Bone marrow (tissue), 2 donors: ENCODE measurements around the gene ZNRF2.

Source experiments
- DNase-seq, 2 donors: peaks; one replicate each; lab custom pipeline; 2025; lab: John Stamatoyannopoulos, UW

Gene ZNRF2

DNA sequence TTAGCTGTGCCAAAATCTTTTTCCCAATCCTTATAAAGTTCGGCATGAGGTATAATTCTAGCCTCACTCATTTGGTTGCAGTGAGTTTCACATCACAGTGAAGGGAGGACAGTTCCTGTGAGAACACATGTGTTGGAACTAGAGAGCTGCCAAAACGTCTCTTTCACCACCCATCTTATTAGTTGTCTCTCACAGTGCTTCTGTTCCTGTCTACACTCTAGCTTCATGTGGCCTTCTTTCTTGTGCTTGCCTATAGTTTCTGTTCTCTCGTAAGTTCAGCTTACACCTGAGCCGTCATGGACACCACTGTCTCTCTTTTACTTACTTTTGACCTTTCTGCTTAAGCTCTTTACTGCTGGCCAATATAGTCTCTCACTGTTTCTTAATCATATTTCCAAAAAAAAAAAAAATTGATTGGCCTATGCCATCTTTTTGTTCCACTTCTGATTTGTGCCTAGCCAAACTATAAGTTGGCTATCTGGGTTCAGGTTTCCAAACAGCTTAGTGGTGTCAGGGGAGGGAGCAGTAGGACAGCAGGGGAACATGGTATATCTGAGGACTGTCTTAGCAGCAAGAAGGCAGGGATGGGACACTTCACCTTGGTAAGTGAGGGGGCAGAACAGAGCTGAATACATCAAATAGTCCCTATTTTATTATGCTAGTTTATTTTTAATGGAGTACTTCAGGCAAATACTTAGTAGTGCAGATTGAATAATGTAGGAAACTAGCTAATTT, 38.0 kb downstream of the ZNRF2 start:
- DNase-seq: no peak

DNA sequence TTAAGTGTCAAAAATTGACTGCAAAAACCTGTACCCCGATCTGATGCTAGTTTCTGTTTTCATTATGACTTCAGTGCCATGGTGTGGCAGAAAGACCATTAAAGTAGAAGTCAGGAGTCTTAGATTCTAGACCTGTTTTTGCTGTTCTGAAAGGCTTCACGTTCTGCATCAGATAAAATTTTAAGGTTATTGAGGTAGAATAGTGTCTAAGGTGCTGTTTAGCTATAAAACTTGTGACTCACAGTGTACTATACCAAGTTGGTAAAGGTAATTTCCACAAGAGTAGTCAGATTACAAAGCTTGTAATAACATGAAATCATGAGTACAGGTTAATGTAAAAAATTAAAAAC, 38.6 kb downstream of the ZNRF2 start:
- peak in 1 of 2 donors; percentile 51 for DNase-seq

DNA sequence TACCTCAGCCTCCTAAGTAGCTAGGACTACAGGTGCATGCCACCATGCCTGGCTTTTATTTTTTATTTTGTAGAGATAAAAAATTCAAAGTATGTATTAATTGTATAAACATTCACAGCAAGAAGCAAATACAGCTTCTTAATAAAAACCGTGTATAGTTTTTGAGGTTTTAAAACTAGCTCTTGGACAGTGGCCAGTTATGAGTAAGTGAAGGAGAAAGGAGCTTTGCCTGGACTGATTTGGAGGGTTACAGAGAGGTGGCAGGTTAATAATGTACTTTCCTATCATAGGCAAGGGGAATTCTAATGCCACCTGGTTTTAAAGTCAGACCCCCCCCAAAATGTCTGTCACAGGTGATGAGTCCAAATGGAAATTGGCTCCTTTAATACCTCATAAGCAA, 43.4 kb downstream of the ZNRF2 start:
- DNase-seq: no peak

DNA sequence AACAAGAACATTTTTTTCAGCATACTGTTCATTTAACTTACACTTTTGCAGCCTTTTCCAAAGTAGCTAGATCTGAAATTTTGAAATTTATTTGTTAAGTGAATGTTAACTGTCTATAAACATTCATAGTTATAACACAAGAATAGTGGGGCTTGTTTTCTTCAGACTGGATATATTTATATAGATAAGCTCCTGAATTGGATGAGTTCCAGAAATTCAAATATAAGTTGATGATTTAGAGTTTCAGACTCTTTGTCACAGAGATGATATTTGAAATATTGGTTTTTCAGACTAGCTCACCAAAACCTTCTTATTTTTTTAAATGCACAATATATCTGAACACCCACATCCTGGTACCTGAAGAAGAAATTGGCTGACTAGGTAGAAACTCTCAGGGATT, 44.0 kb downstream of the ZNRF2 start:
- DNase-seq: no peak

DNA sequence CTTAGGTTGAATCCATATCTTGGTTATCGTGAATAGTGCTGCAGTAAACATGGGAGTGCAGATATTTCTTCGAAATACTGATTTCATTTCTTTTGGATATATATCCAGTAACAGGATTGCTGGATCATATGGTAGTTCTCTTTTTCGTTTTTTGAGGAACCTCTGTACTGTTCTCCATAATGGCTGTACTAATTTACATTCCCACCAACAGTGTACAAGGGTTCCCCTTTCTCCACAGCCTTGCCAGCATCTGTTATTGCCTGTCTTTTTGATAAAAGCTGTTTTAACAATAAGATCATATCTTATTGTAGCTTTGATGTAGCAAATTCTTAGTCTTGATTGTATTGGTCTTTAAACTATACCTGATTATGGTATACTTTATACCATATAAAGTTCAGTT, 45.3 kb downstream of the ZNRF2 start:
- DNase-seq: peak in 1 of 2 donors; percentile 34

DNA sequence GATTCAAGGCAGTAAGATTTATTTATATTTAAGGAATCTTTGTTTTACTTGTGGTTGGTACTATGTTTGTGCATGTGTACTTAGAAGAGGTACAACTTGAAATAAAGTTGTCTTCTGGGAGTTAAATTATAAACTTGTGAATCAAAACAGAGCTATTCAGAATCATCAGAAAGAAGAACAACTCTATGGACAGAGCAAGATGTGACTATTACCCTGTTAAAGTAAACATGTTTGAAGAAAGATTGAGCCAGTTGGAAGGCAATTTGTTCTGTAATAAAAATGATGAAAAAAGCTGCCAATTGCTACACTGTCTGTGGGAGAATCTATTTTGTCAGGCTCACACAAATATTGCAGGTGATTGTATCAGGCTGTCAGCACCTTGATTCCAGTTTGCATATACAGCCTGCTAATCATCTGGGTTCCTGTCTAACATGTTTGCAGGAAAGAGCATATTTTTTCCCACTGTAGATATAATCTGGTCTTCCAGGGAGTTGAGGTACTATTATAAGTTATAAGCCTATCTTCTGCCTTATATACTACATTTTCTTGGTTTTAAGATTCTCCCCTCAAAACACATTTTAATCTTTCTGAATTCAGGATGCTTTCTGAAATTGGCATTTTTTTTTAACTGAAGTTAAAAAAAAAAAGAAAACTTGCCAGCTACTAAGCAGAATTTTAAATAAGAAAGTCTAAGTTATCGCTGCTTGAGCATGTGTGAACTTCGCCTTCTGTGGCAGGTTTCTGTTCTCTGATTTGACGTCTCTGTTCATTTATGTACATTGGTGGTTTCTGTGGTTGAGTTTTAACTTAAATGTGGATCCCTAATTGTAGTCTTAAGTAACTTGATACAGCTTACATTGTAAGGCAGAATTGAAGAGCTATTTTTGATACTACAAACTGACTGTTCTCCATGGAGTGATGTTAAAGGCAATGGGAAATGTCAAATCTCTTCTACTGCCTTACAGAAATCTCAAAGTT, 46.0 kb downstream of the ZNRF2 start:
- no peak for DNase-seq

DNA sequence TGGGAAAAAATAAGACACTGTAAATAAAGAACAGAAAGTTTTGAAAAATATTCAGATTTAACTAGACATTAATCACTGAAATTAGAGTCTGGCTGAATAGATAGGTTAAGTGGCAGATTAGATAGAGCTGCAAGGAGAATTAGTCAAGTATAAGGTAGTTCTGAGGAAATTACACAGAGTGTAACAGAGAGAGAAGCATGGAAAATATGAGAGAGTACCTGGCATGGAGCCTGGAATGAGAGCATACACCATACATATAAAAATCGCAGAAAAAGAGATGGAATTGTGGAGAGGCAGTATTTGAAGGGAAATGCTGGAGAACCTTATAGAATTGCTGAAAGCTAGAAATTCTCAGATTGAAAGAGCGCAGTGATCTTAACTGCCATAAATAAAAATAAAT, 46.9 kb downstream of the ZNRF2 start:
- DNase-seq: no peak

DNA sequence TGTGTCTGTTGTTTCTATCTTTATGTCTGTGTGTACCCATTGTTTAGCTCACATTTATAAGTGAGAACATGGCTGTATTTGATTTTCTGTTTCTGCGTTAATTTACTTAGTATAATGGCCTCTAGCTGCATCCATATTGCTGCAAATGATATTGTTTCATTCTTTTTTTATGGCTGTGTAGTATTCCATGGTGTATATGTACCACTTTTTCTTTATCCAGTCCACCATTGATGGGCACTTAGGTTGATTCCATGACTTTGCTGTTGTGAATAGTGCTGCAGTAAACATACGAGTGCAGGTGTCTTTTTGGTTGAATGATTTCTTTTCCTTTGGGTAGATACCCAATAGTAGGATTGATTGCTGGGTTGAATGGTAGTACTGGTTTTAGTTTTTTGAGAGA, 48.2 kb downstream of the ZNRF2 start:
- DNase-seq: no peak

DNA sequence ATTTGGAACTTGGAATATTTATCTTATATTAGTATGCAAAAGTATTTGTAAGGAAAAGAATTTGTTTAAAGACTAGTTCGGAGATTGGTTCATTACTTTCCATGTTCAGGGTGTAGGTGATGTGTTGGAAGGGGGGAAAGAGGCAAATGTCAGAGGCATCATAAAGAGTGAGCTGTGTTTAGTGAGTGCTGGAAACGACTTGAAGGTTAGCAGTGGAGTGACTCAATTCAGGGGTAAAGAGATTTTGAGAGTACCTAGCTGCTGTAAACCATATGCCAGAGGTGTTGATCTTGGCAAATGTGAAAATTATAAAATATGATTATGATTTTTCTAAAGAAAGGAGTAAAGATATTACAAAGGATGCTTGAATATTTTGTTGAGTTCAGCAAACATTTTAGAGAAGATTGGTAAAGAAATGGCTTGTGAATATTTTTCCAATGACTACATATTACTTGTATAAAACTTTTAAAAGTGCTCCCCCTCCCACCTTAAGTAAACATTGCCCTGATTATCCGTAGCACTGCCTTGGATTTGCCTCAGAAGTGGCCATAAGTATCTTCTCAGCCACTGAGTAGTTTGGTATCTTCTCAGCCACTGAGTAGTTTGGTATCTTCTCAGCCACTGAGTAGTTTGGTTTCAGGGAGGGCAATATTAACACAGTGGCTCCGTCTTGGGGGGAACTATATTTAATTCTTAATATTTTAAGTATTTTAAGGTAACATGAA, 51.5 kb downstream of the ZNRF2 start:
- no peak for DNase-seq

DNA sequence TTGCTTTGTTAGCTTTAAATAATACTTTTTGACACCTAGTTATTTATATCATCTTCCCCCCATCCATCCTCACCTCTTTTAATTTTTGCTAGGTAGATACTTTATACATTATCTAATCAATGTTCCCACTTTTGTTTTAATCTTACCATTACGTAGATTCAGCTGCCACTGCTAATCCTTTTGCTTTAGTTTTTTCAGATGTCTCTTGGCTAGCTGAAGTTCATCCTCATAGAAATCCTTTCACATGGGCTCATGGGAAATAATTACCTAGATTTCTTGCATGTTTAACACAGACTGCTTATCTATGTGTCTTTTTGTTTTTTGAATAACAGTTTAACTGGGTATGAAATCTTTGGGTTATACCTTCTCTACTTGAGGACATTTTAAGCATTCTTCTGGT, 60.1 kb downstream of the ZNRF2 start:
- no peak for DNase-seq

DNA sequence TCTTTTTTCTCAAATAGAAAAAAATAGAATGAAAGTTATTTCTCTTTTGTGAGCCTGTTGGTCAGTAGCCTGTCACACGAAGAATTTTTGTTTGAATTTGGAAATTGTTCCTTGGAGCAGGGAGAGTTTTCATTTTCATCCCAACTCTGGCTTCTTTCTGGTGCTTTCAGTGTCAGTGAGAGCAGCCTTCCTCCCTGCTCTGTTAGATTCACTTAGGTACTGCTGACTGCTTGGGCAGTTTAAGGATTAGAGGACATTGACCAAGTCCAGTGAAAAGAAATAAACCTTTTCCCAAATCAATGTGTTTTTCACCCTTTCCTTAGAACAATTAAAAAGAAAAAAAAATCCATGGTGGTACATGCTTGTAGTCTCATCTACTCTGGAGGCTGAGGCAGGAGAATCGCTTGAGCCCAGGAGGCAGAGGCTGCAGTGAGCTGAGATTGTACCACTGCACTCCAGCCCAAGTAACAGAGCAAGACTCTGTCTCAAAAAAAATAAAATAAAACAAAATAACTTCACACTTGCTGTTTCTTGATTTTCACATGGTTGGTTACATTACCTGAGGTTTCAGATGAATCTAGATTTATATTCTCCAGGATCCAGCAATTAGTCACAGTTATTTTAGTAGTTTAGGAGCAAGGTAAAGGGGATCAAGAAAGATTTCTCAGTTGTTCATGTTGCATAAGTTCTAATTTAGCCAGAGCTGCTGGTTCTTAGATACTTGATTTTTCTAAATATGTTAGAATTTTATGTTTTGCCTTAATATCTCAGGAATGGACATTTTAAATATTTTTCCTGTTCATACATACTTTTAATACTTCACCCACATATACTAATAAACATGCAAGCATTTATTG, 63.1 kb downstream of the ZNRF2 start:
- no peak for DNase-seq

DNA sequence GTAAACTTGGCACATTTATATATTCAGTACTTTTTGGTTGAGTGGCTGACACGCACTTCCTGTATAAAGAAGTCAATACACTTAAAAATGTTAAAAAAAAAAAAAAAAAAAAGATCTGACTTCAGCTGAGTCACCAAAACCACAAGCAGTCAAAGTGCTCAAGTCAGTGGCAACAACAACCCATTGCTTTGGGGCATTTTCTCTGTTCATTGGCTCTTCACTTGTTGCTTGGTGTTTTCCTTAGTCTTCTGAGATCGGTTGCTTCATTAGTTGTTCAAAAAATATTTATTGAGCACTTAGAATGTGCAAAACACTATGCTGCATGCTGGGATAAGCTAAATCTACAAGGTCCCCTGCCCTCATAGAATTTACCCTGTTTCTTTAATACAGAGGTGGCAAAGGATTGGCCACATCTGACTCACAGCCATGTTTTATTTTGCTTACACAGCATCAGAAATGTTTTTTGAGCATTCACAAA, 63.7 kb downstream of the ZNRF2 start:
- DNase-seq: peak in 1 of 2 donors; percentile 89

DNA sequence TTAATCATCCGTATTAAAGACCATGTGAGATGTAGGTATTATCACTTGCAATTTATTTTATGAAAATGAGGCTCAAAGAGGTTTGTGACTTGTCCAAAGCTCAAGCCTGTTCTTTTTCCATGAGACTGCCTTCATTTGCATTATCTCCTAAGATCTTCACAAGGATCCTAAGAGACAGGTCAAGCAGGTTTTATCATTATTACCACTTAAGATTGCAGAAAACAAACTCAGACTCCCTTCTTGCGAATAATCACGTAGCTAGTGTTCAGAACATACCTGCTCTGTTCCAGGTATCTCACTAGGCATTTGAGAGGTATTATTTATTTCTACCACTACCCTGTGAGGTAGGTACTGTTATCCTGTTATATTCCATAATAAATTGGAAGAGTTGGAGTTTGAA, 64.8 kb downstream of the ZNRF2 start:
- DNase-seq: no peak

DNA sequence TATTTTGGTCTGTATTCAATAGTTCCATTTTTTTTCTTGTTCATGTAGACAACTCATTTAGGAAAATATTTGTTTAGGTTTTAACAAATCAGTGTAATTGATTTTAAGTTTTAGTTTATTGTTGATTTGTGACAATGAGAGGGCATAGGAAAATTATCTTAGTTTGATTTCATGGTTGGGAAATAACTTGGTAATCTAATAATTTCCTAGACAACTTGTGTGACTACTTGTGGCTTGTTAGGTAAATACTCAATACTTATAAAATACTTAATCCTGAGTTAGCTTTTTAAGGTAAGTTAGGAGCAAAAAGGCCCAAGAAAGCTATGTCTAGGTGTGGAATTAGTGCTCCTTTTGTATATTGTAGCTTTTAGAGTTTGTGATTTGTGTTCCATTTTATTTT, 65.4 kb downstream of the ZNRF2 start:
- DNase-seq: no peak

DNA sequence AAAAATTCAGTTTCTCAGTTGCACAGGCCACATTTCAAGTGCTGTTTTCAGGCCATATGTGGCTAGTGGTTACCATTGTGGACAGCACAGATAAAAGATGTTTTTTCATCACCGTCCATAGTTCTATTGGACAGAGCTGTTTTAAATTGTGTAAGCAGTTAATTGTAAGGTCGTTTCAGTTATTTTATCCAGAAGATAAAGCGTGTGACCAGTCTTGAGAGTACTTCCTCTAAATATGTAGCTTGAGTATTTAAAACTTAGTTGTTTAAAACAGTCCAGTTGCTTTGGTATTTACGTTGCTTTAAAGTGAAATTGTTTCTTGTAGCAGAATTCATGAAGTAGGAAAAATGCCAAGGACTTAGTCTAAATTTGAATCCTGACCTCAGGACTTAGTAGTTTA, 66.9 kb downstream of the ZNRF2 start:
- peak in 1 of 2 donors; percentile 43 for DNase-seq

DNA sequence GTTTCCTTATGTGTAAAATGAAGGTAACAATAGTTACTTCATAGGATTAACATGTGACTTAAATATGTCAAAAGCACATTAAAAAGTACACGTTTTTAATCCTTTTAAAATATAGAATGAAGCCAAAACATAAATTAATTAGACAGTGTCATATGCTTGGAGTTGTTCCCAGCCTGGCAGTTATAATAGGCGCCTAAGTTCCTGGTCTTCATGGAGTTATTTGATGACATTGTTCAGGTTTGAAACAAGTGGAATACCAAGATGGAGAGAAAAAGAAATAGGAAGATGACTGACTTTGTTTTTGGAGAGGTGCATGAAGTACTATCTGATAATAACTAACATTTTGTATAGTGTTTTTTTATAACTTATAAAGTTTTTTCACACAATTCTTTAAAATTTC, 67.3 kb downstream of the ZNRF2 start:
- DNase-seq: no peak

DNA sequence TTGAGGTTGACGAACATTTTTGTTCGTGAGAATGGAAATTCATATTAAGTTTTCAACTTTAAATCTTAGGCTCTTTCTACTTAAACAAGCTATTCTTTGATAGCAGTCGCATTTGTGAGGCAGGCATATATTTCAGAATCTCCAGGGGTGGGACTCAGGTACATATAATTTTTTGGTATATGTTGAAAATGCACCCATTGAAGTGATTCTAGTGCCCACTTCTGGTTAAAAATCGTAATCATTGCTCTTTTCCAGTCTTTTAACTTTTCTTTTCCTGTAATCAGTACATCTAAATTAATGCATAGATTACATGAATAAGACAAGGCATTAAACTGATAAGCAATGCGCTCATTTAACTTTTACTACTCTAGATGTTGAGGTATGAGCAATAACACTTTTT, 67.8 kb downstream of the ZNRF2 start:
- DNase-seq: no peak

DNA sequence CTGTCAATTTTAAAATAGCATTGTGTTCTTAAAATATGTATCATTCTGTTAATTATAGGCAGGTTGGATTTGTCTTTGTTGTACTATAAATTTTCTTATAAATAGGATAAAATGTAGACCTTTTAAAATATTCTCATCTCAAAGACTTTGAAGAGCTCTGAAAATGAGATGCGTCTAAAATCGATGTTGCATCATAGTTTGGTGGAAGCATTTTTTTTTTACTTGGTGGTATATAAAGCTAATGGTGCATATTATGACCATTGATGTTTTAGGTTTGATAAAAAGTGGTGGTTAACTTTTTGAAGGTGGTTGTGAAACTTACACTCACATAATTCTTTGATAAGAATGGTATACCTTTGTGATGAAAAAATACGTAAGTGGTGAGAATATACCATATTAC, 69.1 kb downstream of the ZNRF2 start:
- no peak for DNase-seq

DNA sequence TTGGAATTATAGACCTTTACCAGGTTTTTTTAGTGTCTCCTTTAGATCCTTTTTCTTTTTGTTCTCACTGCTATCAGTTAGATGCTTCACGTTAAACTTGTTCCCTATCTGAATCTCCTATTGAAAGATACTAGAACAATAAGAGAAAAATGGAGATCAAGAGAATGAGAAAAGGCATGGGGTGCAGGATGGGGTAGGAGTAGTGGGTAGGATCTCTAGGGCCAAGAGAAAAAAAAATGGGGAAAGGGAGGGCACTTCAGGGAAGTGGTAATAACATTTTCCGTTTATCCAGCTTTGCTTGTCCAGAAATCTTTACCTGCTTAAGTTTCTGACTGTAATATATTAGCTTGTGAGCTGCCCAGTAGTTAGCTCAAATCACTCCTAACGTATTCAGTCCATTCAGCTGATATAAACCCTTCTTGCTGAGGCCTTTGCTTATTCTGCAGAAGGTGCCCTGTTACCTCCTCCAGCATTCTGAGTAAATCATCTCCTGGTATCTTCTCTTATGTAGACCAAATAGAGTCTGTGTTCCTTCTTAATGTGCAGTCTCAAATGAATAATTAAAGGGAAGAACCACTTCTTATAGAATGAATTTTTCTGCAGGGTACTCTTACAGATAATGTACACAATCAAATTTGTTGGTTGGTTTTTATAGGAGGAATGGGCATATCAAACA, 69.7 kb downstream of the ZNRF2 start:
- DNase-seq: no peak

DNA sequence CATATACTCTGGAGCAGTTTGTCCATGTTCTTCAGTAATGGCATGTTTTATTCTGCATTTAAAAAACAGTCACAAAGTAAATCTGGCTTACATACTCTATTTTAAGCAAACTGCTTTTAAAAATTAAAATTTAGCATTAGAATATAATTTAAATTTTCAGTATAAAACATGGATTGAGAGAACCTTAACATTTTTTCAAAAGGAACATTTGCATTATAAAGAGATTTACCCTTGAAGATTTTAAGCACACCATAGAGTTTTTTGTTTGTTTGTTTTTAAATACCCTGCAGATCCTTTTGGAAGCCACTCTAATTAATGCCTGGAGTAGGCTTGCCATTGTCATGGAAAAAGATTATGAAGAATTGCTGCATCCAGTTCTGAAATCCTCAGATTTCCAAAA, 70.4 kb downstream of the ZNRF2 start:
- DNase-seq: no peak

DNA sequence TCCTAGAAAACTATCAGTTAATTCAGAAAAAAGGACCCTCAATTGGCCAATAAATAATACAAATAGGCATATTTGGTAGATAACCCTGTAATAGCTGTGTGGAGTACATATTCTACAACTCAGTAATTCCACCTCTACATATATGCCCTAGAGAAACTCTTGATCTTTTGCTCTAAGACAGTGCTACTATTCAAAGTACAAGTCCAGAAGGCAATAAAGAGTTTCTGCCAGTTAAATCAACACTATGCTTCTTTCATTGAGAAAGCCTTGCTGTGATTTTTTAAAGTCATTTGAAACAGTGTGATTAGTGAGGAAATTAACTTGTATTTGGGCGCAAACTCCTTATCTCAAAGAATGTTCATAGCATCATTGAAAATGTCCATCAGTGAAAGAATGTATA, 75.6 kb downstream of the ZNRF2 start:
- DNase-seq: no peak
